ENCODE measurements around the gene LGALS7. TPM values are rescaled to one million over a fixed set of nuclear protein-coding genes. Genes with fewer than 3 reads are reported as not detected.

Gene LGALS7
- total RNA-seq, 2 experiments from 2014 or later = not detected

DNA sequence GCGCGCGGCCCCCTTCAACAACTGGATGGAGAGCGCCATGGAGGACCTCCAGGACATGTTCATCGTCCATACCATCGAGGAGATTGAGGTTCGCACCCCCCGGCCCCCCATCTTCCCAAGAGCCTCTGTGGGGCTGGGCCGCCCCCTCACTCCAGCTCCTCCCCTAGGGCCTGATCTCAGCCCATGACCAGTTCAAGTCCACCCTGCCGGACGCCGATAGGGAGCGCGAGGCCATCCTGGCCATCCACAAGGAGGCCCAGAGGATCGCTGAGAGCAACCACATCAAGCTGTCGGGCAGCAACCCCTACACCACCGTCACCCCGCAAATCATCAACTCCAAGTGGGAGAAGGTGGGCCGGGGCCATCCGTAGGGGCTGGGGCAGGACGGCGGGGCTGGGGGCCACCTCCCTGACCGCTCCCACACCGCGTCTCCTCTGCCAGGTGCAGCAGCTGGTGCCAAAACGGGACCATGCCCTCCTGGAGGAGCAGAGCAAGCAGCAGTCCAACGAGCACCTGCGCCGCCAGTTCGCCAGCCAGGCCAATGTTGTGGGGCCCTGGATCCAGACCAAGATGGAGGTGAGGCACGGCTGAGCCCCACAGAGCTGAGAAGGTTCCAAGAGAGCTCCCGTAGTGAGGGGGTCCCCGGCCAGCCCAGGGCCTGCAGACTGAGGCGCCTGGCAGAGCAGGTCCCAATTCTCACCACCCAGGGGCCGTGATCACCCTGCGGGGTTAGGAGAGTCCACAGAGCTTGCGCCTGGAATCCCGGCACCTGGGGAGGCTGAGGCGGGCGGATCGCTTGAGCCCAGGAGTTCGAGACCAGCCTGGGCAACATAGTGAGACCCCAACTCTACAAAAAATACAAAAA lies 49.1 kb downstream of the LGALS7 start:
- peaks cover 9% of the 10 kb centered on the region for H3K4me1 Mint-ChIP-seq (ENCODE audit: low read depth)
- H3K4me3 Mint-ChIP-seq = no peak overlapping the region
- intact Hi-C loops (cut with micrococcal nuclease) = no loop called here
- no peak for DNase-seq
- no peak for TF ChIP-seq CTCF (IDR thresholded peaks at IDR 0.05)
- H3K27me3 Mint-ChIP-seq = no peaks in the 10 kb centered on the region
- H3K9me3 Mint-ChIP-seq = no peaks in the 10 kb centered on the region
- ChIA-PET CTCF (interaction anchor here (0.8 to 1.3 kb wide), 2 partner anchors 206 kb away, joined by 3 read pairs; partner anchors contain the start of genes MRPS12 and SARS2), POLR2A (no interaction called here)
- H3K36me3 Mint-ChIP-seq (ENCODE audit: low read depth) = peaks cover 18% of the 10 kb centered on the region
- ATAC-seq = no peak
- no peak overlapping the region for H3K27ac Mint-ChIP-seq

GRCh38 chr19:38723606-38723965 lies 49.7 kb downstream of the LGALS7 start:
- Mint-ChIP-seq H3K9me3 (no peaks in the 10 kb centered on the region), H3K27me3 (no peaks in the 10 kb centered on the region), H3K4me3 (no peak overlapping the region), H3K4me1 (ENCODE audit: low read depth) (peaks cover 9% of the 10 kb centered on the region), H3K36me3 (ENCODE audit: low read depth) (peaks cover 18% of the 10 kb centered on the region), H3K27ac (no peak overlapping the region)
- DNase-seq (no peak), ATAC-seq (no peak)
- no peak for TF ChIP-seq CTCF (IDR thresholded peaks at IDR 0.05)
- intact Hi-C loops (cut with micrococcal nuclease) = no loop called here
- POLR2A ChIA-PET = interaction anchor here (0.7 kb wide), 1 partner anchor 146 kb away, joined by 3 read pairs; no protein-coding TSS in a partner anchor
- CTCF ChIA-PET = interaction anchor here (0.8 to 1.3 kb wide), 2 partner anchors 89 to 207 kb away, joined by 3 to 4 read pairs; partner anchors contain the start of genes MRPS12 and SARS2

- DNase-seq (no peak), ATAC-seq (no peak)
- intact Hi-C loops (cut with micrococcal nuclease) = no loop called here
- CTCF ChIA-PET = interaction anchor here (0.8 to 1.3 kb wide), 2 partner anchors 88 to 208 kb away, joined by 3 to 4 read pairs; partner anchors contain the start of genes MRPS12 and SARS2
- H3K36me3 Mint-ChIP-seq (ENCODE audit: low read depth) = peaks cover 18% of the 10 kb centered on the region
- H3K4me3 Mint-ChIP-seq = no peak overlapping the region
- H3K4me1 Mint-ChIP-seq (ENCODE audit: low read depth) = peaks cover 9% of the 10 kb centered on the region
- POLR2A ChIA-PET = interaction anchor here (0.7 kb wide), 1 partner anchor 146 kb away, joined by 3 read pairs; no protein-coding TSS in a partner anchor
- H3K9me3 Mint-ChIP-seq = no peaks in the 10 kb centered on the region
- no peaks in the 10 kb centered on the region for H3K27me3 Mint-ChIP-seq
- TF ChIP-seq CTCF (IDR thresholded peaks at IDR 0.05) = no peak
- H3K27ac Mint-ChIP-seq = no peak overlapping the region
These were observed 50.2 kb downstream of the LGALS7 start for GRCh38 chr19:38722947-38723605.

- Mint-ChIP-seq H3K4me1 (ENCODE audit: low read depth) (peaks cover 9% of the 10 kb centered on the region), H3K4me3 (no peak overlapping the region), H3K36me3 (ENCODE audit: low read depth) (peaks cover 23% of the 10 kb centered on the region), H3K9me3 (no peaks in the 10 kb centered on the region), H3K27me3 (no peaks in the 10 kb centered on the region), H3K27ac (no peak overlapping the region)
- POLR2A ChIA-PET = no interaction called here
- TF ChIP-seq CTCF (IDR thresholded peaks at IDR 0.05) = no peak
- DNase-seq = no peak
- no peak for ATAC-seq
- CTCF ChIA-PET = no interaction called here
- intact Hi-C loops (cut with micrococcal nuclease) = no loop called here
These were observed 51.1 kb downstream of the LGALS7 start for GRCh38 chr19:38721979-38722773.

Data from activated CD8-positive, alpha-beta T cell treated with anti-CD3 and anti-CD28 coated beads for 36 hours (primary cell).